ENCODE measurements around the gene MYH14. TPM values are rescaled to one million over a fixed set of nuclear protein-coding genes. Genes with fewer than 3 reads are reported as not detected.

MYH14 gene
- not detected in 2 replicates for total RNA-seq

GRCh38 chr19:50203281-50204080, at the start of gene MYH14:
MYH14 (plus strand) TSS chr19:50203622; CDS start chr19:50210366, 6,744 bp downstream.

GRCh38 chr19:50162988-50163387, 40.4 kb upstream of the MYH14 start, which contains the start of gene IZUMO2:
IZUMO2 (minus strand) TSS chr19:50163281; CDS start chr19:50163194, 87 bp downstream.

GRCh38 chr19:50329146-50329925, 125.9 kb downstream of the MYH14 start, which contains the start of gene KCNC3:
KCNC3 (minus strand) TSS chr19:50329377; CDS start chr19:50329082, 295 bp downstream.

Other genes with a start within 250 kb of the MYH14 start
- not detected in 2 replicates for gene SIGLEC11, start 242.4 kb upstream of the MYH14 start, total RNA-seq
- 32.9 and 34.4 TPM in 2 replicates for gene VRK3, start 178.2 kb upstream of the MYH14 start, total RNA-seq
- gene ZNF473, start 177.6 kb upstream of the MYH14 start, total RNA-seq = 5.6 and 6.0 TPM in 2 replicates
- not detected in 2 replicates for gene IZUMO2, start 40.3 kb upstream of the MYH14 start, total RNA-seq
- gene KCNC3, start 125.8 kb downstream of the MYH14 start, total RNA-seq = not detected in 2 replicates
- 0.29 and 0.50 TPM in 2 replicates for gene NAPSA, start 162.0 kb downstream of the MYH14 start, total RNA-seq
- 60.5 and 120 TPM in 2 replicates for gene NR1H2, start 172.8 kb downstream of the MYH14 start, total RNA-seq
- 18.5 and 45.8 TPM in 2 replicates for gene POLD1, start 180.7 kb downstream of the MYH14 start, total RNA-seq
- 3.0 TPM in 1 of 2 replicates, not detected in the other for gene SPIB, start 215.3 kb downstream of the MYH14 start, total RNA-seq
- gene MYBPC2, start 229.3 kb downstream of the MYH14 start, total RNA-seq = not detected in 2 replicates

All from smooth muscle cell of trachea (primary cell).